KOPT-K1 (cell line): Measurements from ENCODE around the gene ALDH4A1.
"Not testable (repeated sequence)": the region's sequence is repeated elsewhere in the genome, so short reads cannot be mapped to it uniquely, and the experiment has no call there.

Experiments used
- H3K27ac ChIP-seq: fragments of 200-600 bp; sonication (generic); 2 replicates; pipeline ENCODE4 v1.5.1; 2016; ENCODE audit warnings: antibody characterized with exemption, mild to moderate bottlenecking, low read depth, low read length; ENCODE audit not compliant: poor library complexity, severe bottlenecking
- H3K36me3 ChIP-seq: fragments of 200-600 bp; sonication (generic); 2 replicates; pipeline ENCODE4 v1.5.1; 2017; ENCODE audit warnings: antibody characterized with exemption, mild to moderate bottlenecking, low read length, moderate library complexity; ENCODE audit not compliant: insufficient read depth
- H3K9me3 ChIP-seq: fragments of 200-600 bp; sonication (generic); 2 replicates; pipeline ENCODE4 v1.5.1; 2017; ENCODE audit warnings: antibody characterized with exemption, low read length, mild to moderate bottlenecking; ENCODE audit not compliant: insufficient read depth, poor library complexity, severe bottlenecking

The ALDH4A1 gene

DNA sequence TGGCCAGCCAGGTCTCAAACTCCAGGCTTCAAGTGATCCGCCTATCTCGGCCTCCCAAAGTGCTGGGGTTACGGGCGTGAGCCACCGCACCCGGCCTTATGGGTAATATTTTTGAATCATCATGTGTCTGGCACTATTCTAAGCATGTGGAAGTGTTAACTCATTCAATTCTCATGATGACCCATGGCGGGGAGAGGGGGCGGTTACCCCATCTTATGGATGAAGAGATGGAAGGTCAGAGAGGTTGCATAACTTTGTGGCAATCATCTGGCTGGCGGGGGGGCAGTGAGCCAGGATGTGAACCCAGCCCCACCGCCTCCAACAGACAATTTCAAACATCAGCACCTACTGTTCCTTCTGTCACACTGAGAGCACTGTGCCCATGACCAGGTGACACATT, 31.4 kb downstream of the ALDH4A1 start:
- H3K27ac ChIP-seq, result no peak overlapping the region
- no peaks in the 10 kb centered on the region for H3K36me3 ChIP-seq
- no peaks in the 10 kb centered on the region for H3K9me3 ChIP-seq

DNA sequence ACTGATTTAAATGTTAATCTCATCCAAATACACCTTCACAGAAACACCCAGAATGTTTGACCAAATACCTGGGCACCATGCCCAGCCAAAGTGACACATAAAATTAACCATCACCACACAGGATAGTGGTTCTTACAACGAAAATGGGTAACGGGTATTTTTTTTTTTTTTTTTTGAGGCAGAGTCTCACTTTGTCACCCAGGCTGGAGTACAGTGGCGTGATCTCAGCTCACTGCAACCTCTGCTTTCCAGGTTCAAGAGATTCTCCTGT, 31.8 kb downstream of the ALDH4A1 start:
- H3K27ac ChIP-seq, H3K36me3 ChIP-seq, H3K9me3 ChIP-seq: not testable (repeated sequence)

DNA sequence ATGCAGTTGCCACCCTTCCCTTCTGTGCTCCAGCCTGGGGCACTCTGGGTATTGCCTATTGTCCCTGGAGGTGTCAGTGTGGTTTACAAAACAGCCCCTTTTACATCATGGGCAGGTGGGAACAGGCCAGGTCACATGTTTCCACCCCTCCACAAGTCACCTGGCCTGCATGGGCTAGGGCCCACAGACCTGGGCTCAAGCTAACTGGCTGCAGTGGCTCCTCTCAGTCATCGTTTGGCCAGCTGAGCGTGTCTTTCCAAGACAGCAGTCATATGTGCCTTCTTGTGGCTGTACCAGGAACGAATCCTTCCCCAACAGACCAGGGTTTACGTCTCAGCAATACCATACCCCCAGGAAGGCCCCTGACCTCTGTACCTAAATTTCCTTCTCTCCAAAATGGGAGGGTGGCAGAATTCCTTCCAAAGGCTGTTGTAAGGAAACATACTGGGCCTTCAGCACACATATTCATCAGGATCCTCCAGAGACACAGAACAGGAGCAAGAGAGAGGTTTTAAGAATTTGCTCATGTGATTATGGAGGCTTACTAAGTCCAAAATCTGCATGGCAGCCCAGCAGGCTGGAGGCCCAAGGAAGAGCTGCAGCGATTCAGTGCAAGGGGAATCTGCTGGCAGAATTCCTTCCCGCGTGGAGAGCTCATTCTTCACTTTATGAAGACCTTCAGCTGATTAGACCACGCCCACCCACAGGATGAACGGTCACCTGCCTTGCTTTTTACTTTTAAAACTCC, 32.3 kb downstream of the ALDH4A1 start:
- Histone ChIP-seq H3K27ac (no peak overlapping the region), H3K9me3 (no peaks in the 10 kb centered on the region)

DNA sequence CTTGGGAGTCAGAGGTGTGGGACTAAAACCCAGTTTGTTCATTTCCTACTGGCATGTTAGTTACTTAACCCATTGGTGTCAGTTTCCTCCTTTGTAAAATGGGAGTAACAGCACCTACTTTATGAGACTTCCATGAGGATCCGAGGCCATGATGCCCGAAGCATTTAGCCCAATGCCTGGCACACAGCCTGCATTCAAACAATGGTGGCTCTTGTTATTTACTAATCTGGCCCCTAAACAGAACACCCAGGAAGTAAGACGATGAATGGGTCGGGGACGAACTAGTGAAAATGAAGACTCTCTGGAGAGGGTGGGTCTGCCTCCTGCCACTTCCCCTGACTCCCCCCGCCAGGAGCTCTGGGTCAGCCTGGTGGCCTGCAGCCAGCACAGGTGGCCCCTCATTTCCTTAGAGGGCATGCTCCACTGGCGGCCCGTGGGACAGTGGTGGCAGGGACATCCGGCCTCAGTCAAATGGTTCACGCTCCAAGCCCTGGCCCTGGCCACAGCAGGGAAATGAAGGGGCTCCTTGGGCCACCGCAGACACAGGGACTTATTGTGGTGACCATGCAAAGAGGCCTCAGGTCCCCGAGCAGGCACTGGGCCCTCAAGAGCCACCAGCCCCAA, 33.4 kb downstream of the ALDH4A1 start:
- H3K36me3 ChIP-seq, result no peaks in the 10 kb centered on the region
- no peaks in the 10 kb centered on the region for H3K9me3 ChIP-seq
- no peak overlapping the region for H3K27ac ChIP-seq

More for the DNA sequence above, 32.3 kb downstream of the ALDH4A1 start:
- no peaks in the 10 kb centered on the region for H3K36me3 ChIP-seq

DNA sequence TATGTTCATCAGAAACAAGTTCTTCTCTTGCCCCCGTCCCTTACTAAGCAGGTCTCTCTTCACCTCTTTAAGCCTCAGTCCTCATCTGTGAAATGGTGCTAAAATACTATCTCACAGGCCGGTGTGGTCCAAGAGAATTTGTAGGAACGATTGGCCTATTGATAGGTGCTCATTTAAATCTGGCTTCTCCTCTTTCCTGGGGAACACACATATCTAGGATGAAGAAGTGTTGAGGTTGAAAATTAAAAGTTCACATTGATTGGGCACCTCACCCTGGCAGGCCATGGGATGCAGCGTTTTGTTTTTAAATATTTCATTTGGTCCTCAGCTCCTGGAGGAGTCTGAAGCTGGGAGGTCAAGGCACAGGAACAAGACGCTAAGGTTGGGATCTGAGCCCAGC, 34.0 kb downstream of the ALDH4A1 start:
- Histone ChIP-seq H3K27ac (no peak overlapping the region), H3K9me3 (no peaks in the 10 kb centered on the region), H3K36me3 (no peaks in the 10 kb centered on the region)

DNA sequence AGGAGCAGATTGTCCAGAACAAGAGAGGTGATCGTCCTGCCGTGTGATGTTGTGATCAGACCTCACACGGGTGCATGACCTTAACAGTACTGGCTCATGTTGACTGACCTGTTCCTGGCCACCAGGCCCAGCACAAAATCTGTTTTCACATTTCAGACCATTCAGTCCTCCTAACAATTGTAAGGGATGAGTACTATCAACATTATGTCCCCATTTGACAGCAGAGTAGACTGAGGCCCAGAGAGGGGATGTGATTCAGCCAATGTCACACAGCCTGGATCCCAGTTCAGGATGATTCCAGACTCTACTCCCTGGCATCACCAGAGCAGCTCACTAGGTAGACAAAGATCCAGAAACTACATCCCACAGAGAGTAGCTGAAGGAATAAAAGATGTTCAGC, 35.5 kb downstream of the ALDH4A1 start:
- Histone ChIP-seq H3K9me3 (no peaks in the 10 kb centered on the region), H3K36me3 (no peaks in the 10 kb centered on the region), H3K27ac (no peak overlapping the region)

DNA sequence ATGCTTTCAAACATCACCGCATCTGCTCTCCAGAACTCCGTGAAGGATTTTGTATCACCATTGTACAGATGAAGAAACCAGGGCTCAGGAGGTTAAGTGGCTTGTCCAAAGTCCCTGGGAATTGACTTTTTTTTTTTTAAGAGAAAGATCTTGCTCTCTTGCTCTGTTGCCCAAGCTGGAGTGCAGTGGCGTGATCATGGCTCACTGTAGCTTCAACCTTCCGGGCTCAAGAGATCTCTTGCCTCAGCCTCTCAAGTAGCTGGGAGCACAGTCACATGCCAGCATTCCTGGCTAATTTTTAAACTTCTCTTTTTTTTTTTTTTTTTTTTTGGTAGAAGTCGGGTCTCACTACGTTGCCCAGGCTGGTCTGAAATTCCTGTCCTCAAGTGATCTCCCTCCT, 36.0 kb downstream of the ALDH4A1 start:
- H3K36me3 ChIP-seq, result no peaks in the 10 kb centered on the region
- H3K27ac ChIP-seq, result no peak overlapping the region
- no peaks in the 10 kb centered on the region for H3K9me3 ChIP-seq

DNA sequence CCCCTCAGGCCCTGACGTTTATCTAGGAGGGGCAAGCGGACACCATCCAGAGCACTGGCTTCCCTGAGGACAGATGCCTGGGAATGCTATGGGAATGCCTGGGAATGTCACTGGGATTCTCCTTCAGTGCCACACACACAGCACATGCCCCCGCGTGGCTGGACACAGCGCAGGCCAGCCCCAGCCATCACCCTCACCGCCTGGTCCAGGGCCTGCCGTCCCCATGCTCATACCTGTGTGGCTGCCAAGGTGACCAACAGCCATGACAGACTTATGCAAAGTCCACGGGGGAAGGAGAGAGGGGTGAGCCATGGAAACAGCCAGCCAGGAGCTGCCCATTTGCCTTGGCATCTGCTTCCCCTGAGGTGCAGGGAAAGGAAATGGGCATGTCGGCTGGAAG, 37.2 kb downstream of the ALDH4A1 start:
- Histone ChIP-seq H3K9me3 (no peaks in the 10 kb centered on the region), H3K27ac (no peak overlapping the region), H3K36me3 (no peaks in the 10 kb centered on the region)

DNA sequence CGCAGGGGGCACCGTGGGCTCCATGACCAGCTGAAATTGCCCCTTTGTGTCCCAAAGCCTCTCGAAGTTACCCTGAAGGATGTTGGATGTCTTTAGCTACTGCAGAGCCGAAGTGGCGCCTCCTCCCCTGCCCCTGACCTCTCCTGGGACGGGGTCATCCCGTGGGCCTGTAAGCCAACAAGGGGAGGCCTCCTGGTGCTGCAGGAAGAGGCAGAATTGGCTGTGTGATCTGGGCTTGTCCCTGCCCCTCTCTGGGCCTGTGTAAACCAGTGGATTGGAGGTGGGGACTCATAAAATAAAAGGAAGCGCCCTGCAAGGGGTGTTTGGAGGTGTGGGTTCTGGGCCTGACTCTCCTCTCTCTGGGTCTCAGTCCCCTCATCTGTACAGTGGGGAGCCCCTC, 40.8 kb downstream of the ALDH4A1 start:
- H3K27ac ChIP-seq, result no peak overlapping the region
- H3K36me3 ChIP-seq, result no peaks in the 10 kb centered on the region
- no peaks in the 10 kb centered on the region for H3K9me3 ChIP-seq

DNA sequence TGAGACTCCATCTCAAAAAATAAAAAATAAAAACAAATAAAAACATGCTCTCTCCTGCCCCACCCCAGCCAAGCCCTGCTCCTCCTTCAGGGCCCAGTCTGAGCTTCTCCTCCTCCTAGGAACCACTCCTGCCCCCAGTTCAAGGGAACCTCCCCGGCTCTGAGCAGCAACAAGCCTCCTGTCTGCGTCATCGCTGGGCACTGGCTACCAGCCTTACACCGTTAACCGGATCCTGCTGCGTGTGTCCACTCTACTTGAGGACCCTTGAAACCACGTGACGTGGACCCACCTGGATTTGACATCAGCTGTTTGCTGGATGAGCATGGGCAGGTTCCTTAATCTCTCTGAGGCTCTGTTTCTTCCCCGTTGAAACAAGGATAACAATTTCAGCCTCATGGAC, 41.3 kb downstream of the ALDH4A1 start:
- Histone ChIP-seq H3K27ac (no peak overlapping the region), H3K9me3 (no peaks in the 10 kb centered on the region), H3K36me3 (no peaks in the 10 kb centered on the region)

DNA sequence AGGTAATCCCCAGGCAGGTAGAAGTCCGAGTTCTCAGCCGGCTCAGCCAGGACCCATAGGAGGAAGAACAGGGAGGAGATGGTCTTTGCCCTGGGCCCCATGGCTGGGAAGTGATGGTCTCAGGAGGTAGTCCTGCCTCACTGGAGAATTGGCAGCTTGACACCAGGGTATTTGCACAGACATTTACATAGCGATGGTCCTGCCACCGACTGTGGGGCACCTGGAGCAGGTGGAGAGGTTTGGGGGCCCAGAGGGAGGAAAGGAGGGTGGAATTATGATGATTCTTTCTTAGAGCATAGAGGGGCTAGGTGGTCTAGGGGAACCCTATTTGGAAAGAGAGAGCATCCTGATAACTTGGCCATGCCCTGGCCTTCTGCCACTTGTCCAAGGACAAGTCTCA, 42.8 kb downstream of the ALDH4A1 start, which contains the start of gene TAS1R2:
Gene TAS1R2, minus strand, starts transcription at position 101 of the 400 bp plus-strand sequence. Its CDS starts 0 bp downstream, at position 101.
- Histone ChIP-seq H3K36me3 (no peaks in the 10 kb centered on the region), H3K27ac (no peak within 1 kb of the TSS), H3K9me3 (no peaks in the 10 kb centered on the region)

DNA sequence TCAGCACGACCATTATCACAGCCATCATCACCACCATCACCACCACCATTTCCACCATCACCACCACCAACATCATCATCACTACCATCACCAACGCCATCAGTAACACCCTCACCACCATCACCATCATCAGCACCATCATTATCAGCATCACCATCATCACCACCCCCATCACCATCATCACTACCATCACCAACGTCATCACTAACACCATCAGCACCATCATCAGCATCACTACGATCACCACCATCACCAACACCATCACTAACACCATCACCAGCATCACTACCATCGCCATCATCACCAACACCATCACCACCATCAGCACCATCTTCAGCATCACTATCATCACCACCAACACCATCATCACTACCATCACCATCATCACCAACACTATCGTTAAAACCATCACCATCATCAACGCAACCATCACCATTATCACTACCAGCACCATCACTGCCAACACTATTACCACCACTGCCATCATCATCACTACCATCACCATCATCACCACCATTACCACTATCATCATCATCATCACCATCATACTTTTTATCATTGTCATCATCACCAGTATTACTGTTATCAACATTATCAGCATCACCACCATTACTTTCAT, 44.2 kb downstream of the ALDH4A1 start:
- Histone ChIP-seq H3K9me3 (no peaks in the 10 kb centered on the region), H3K27ac (no peak overlapping the region), H3K36me3 (no peaks in the 10 kb centered on the region)

DNA sequence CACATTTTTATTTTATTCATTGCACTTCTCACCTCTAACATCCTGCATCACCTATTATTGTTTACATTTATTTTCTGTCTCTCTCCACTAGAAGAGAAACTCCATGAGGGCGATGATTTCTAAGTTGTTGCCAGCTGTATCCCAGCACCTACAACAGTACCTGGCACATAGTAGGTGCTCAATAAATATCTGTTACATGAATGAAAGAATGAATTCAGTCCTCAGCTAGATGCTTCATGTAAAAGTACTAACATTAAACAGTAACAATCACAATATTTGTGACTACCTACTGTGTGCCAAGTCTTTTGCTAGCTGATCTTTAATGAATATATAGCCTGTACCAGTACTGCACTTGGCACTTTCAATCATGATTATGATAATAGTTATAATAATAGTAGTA, 45.9 kb downstream of the ALDH4A1 start:
- Histone ChIP-seq H3K36me3 (no peaks in the 10 kb centered on the region), H3K27ac (no peak overlapping the region), H3K9me3 (no peaks in the 10 kb centered on the region)

DNA sequence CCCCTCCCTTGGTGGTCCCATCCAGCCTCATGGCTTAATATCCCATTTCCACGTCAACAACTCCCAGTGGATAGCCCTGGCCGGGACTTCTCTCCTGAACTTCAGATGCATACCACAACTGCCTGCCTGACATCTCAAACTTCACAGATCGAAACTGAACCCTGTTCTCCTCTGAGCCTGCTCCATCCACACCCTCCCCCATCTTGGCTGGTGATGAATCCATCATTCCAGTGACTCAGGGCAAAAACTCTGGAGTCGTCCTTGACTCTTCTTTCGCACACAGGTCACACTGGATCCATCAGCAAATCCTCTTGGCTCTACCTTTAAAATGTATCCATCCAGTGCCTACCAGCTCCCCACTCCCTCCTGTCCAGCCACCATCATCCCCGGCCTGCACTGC, 46.8 kb downstream of the ALDH4A1 start:
- Histone ChIP-seq H3K36me3 (no peaks in the 10 kb centered on the region), H3K9me3 (no peaks in the 10 kb centered on the region), H3K27ac (no peak overlapping the region)

DNA sequence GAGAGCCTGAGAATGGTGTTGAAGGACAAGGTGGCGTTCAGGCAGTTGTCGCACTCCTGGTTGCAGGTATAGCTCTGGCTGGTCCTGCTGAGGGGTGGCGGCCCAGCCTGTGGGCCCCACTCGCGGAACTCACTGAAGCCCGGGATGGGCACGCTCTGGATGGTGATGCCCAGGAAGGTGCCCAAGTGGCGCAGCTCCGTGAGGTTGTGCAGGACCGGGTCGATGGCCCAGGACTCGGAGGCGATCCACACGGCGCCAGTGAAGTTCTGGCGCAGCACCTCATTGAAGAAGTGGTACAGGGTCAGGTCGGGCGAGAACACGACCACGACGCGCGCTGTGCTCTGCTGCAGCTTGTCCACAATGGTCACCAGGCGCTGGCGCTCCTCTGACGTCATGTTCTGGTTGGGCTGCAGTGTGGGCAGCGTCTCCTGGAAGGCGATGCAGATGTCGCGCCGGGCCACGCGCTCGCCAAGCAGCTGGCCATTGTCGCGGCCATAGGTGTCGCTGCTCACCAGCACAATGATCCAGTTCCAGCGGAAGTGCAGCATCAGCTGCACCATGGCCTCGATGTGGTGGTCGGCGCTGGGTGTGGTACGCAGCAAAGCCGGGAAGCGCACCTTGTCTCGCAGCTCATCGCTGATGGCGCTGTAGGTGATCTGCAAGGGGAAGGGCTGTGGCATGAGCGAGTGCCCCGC, 47.9 kb downstream of the ALDH4A1 start:
- Histone ChIP-seq H3K36me3 (no peaks in the 10 kb centered on the region), H3K27ac (no peak overlapping the region)

More for the DNA sequence above, 47.9 kb downstream of the ALDH4A1 start:
- no peaks in the 10 kb centered on the region for H3K9me3 ChIP-seq
